Activated CD8-positive, alpha-beta memory T cell treated with anti-CD3 and anti-CD28 coated beads, Interleukin-2, amount 10 ng/mL, durations not matched to agents 7 days and 5 days (primary cell): ENCODE measurements around the gene MICA. TPM values are rescaled to one million over a fixed set of nuclear protein-coding genes. Genes with fewer than 3 reads are reported as not detected.
"Not testable (repeated sequence)": the region's sequence is repeated elsewhere in the genome, so short reads cannot be mapped to it uniquely, and the experiment has no call there.

ENCODE experiments used
- ATAC-seq: fragments of 150-1000 bp; cut with Tn5 transposase; one replicate; pipeline ENCODE4 v1.10.0; 2021; ENCODE audit warnings: moderate library complexity
- CTCF ChIA-PET: fragments of 350-600 bp; sonication (Branson Sonifier 250); formaldehyde crosslinking; loops from one replicate; lab custom pipeline; 2021; ENCODE audit warnings: antibody characterized with exemption; lab: Charles Lee
- DNase-seq: peaks from one replicate; pipeline ENCODE4 v3.0.0-alpha.2; 2020
- H3K27ac Mint-ChIP-seq: one replicate; pipeline ENCODE4 v1.8.0; 2021; ENCODE audit warnings: mild to moderate bottlenecking, mixed read lengths
- H3K27me3 Mint-ChIP-seq: one replicate; pipeline ENCODE4 v1.8.0; 2021; ENCODE audit warnings: mixed read lengths
- H3K36me3 Mint-ChIP-seq: one replicate; pipeline ENCODE4 v1.8.0; 2021; ENCODE audit warnings: mild to moderate bottlenecking, mixed read lengths
- H3K4me1 Mint-ChIP-seq: one replicate; pipeline ENCODE4 v1.8.0; 2021; ENCODE audit warnings: mixed read lengths
- H3K4me3 Mint-ChIP-seq: one replicate; pipeline ENCODE4 v1.8.0; 2021; ENCODE audit warnings: mild to moderate bottlenecking, moderate library complexity, mixed read lengths
- H3K9me3 Mint-ChIP-seq: one replicate; pipeline ENCODE4 v1.8.0; 2022; ENCODE audit warnings: low read depth, mixed read lengths
- total RNA-seq, 2 experiments: library from RNA; stranded (reverse); gene quantifications; one replicate each; pipeline ENCODE4 v1.2.3, GENCODE V29; 2021

The MICA gene
- total RNA-seq, 2 experiments from 2014 or later: 15.6 to 24.7 TPM

GRCh38 chr6:31388916-31389801 is 14.2 kb upstream of the MICA start:
- DNase-seq, H3K27me3 Mint-ChIP-seq, H3K4me1 Mint-ChIP-seq, H3K27ac Mint-ChIP-seq, H3K4me3 Mint-ChIP-seq, H3K36me3 Mint-ChIP-seq, H3K9me3 Mint-ChIP-seq: not testable (repeated sequence)
- peak; percentile 47 for ATAC-seq
- CTCF ChIA-PET: interaction anchor here (1.2 to 1.4 kb wide), 2 partner anchors 22 to 101 kb away, joined by 3 to 4 read pairs; no protein-coding TSS in a partner anchor

DNA sequence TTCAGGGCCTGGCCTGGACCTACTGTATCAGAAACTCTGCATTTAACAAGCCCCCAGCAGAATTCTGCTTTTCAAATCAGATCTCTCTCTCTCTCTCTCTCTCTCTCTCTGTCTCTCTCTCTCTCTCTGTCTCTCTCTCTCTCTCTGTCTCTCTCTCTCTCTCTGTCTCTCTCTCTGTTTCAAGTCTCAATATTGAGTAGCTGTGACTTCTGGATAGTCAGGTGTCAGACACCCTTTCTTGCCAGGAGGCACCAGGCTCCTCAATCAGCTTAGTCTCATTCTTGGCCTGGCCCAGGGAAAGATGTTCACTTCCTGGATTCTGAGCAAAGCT is 13.6 kb upstream of the MICA start:
- not testable (repeated sequence) for ATAC-seq, H3K9me3 Mint-ChIP-seq, H3K27ac Mint-ChIP-seq, H3K4me3 Mint-ChIP-seq, DNase-seq, H3K36me3 Mint-ChIP-seq, H3K4me1 Mint-ChIP-seq, H3K27me3 Mint-ChIP-seq
- CTCF ChIA-PET: interaction anchor here (0.6 to 1.2 kb wide), 4 partner anchors 10 to 253 kb away, joined by 3 to 4 read pairs (median 4); no protein-coding TSS in a partner anchor

- DNase-seq: no peak
- no peak overlapping the region for H3K4me3 Mint-ChIP-seq
- CTCF ChIA-PET: interaction anchor here (1.0 to 1.7 kb wide), 2 partner anchors 17 to 49 kb away, joined by 4 to 5 read pairs; no protein-coding TSS in a partner anchor
- no peak overlapping the region for H3K27ac Mint-ChIP-seq
- no peaks in the 10 kb centered on the region for H3K27me3 Mint-ChIP-seq
- H3K4me1 Mint-ChIP-seq: peaks cover 28% of the 10 kb centered on the region
- H3K36me3 Mint-ChIP-seq: peaks cover 3% of the 10 kb centered on the region
- ATAC-seq: no peak
- no peaks in the 10 kb centered on the region for H3K9me3 Mint-ChIP-seq
Measured at GRCh38 chr6:31393932-31394331, 9.5 kb upstream of the MICA start.

DNA sequence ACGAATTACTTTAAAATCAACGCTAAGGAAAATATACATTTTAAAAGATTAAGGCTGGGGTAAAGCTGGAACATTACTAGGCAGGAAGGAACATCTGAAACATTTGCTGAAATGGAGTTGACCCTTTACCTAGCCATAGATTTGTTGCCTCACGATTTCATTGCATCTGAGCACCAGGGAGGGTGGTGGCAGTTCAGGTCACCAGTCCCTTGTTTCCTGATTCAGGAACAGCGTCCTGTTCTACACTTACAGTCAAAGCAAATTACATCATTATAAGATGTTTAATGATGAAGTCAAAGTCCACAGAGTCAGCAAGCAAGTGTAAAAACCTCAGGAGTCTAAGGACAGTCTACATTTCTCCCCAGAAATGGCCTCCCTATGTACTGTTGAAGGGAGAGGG is 9.0 kb upstream of the MICA start:
- CTCF ChIA-PET: interaction anchor here (1.7 kb wide), 1 partner anchor 48 kb away, joined by 5 read pairs; no protein-coding TSS in a partner anchor
- DNase-seq: no peak
- Mint-ChIP-seq H3K36me3 (peaks cover 3% of the 10 kb centered on the region), H3K4me1 (peaks cover 29% of the 10 kb centered on the region), H3K9me3 (no peaks in the 10 kb centered on the region), H3K27ac (no peak overlapping the region), H3K4me3 (no peak overlapping the region), H3K27me3 (no peaks in the 10 kb centered on the region)
- ATAC-seq: no peak

DNA sequence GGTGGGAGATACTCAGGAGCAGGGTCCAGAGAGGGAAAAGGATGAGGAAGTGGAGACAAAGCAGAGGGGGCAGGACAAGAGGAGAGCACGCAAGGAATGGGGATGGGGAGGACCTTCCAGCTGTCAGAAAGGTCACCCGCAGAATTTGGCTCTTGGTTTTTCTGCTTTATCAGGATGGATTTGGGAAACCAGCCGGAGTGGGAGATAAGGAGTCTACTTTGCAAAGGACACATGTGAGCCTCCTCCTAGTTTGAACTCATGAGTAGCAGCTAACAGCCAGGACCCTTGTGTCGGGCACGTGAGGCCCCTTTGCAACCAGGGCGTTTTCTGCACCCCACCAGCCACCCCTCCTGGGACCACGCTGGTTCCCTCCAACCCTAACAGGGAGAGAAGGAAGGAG is 7.6 kb upstream of the MICA start:
- H3K27me3 Mint-ChIP-seq: no peaks in the 10 kb centered on the region
- ATAC-seq (no peak), DNase-seq (no peak)
- CTCF ChIA-PET: interaction anchor here (0.8 to 9.0 kb wide), 4 partner anchors 10 to 47 kb away, joined by 3 to 93 read pairs (median 9); no protein-coding TSS in a partner anchor
- peaks cover 3% of the 10 kb centered on the region for H3K36me3 Mint-ChIP-seq
- H3K4me1 Mint-ChIP-seq: peaks cover 25% of the 10 kb centered on the region
- H3K4me3 Mint-ChIP-seq: no peak overlapping the region
- H3K9me3 Mint-ChIP-seq: no peaks in the 10 kb centered on the region
- H3K27ac Mint-ChIP-seq: no peak overlapping the region

DNA sequence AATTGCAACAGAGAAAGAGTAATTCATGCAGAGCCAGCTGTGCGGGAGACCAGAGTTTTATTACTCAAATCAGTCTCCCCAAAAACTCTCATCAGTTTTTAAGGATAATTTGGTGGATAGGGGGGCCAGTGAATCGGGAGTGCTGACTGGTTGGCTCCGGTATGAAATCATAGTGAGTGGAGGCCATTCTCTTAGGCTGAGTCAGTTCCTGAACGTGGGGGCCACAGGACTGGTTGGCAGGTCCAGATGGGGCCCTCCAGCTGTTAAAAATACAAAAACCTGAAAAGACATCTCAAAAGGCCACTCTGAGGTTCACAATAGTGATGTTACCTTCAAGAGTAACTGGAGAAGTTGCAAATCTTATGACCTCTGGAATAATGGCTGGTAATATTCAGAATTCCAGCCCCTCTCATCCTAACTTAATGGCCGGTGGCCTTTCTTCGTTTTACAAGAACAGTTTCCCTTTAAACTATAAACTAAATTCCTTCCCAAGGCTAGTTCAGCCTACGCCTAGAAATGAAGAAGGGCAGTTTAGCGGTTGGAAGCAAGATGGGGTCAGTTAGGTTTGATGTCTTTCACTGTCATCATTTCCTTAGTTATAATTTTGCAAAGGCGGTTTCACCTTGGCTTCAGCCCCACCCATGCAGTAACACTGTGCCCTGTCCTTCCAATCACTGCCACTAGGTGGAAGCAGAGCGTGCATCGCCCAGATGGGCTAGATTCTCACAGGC is 6.8 kb upstream of the MICA start:
- Mint-ChIP-seq H3K4me1 (peaks cover 30% of the 10 kb centered on the region), H3K36me3 (peaks cover 1% of the 10 kb centered on the region), H3K9me3 (no peaks in the 10 kb centered on the region), H3K4me3 (peak overlapping the region; percentile 8), H3K27ac (no peak overlapping the region), H3K27me3 (no peaks in the 10 kb centered on the region)
- peak; percentile 71 for ATAC-seq
- CTCF ChIA-PET: interaction anchor here (0.8 to 9.0 kb wide), 7 partner anchors 11 to 310 kb away, joined by 3 to 93 read pairs (median 3); no protein-coding TSS in a partner anchor
- DNase-seq: peak; percentile 94

DNA sequence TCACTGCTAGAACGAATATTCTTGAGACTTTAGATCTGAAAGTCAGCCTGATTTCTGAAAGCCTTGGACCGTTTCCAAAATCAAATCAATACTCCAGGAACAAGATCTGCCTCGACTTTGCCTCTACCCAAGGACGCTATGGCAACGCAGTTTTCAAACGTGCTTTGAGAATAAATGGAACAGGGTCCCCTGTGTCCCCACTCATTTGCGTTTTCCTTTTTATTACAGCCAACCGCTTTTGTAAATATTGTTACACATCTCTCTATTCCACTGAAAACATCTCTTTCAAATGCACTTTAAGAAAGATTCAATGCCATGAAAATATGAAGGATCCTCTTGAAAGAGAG is 6.3 kb upstream of the MICA start:
- H3K27me3 Mint-ChIP-seq, ATAC-seq, H3K9me3 Mint-ChIP-seq, H3K36me3 Mint-ChIP-seq, H3K27ac Mint-ChIP-seq, DNase-seq: not testable (repeated sequence)
- Mint-ChIP-seq H3K4me1 (peaks cover 35% of the 10 kb centered on the region), H3K4me3 (peak overlapping the region; percentile 8)
- CTCF ChIA-PET: interaction anchor here (1.0 to 9.0 kb wide), 11 partner anchors 17 to 311 kb away, joined by 3 to 93 read pairs (median 3); no protein-coding TSS in a partner anchor

DNA sequence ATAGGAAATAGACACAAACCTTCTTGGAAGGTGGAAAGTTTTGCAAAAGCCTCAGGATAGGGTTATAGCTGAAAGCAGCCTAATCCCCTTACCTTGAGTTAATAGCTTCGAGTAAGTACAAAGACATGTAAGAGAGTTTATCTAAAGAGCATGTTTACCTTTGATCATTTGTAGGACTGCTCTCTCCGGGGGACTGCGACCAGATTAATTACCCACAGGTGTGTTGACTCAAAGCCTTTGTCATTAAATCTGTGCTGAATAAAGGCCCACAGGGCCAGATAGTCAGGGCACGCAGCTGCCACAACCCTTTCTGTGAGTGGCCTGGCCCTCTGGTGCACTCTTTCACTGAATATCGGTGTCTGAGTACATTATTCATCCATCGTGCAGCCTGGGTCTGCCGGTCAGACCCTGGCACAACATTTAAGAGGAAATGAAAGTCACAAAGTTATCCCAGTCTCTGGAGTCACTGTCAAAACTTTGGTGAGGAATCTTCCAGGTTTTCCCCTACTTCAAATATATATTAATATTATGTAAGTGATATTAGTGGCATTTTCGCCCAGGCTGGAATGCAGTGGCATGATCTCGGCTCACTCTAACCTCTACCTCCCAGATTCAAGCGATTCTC is 5.4 kb upstream of the MICA start:
- H3K9me3 Mint-ChIP-seq: no peaks in the 10 kb centered on the region
- H3K36me3 Mint-ChIP-seq: peaks cover 1% of the 10 kb centered on the region
- no peaks in the 10 kb centered on the region for H3K27me3 Mint-ChIP-seq
- no peak overlapping the region for H3K4me3 Mint-ChIP-seq
- peaks cover 44% of the 10 kb centered on the region for H3K4me1 Mint-ChIP-seq
- no peak overlapping the region for H3K27ac Mint-ChIP-seq
- no peak for ATAC-seq
- DNase-seq: no peak
- CTCF ChIA-PET: interaction anchor here (1.0 to 9.0 kb wide), 16 partner anchors 18 to 312 kb away, joined by 3 to 93 read pairs (median 4); no protein-coding TSS in a partner anchor

GRCh38 chr6:31399589-31400466 is 3.6 kb upstream of the MICA start:
- H3K4me1 Mint-ChIP-seq: peaks cover 56% of the 10 kb centered on the region
- DNase-seq (peak; percentile 74), ATAC-seq (peak; percentile 37)
- H3K9me3 Mint-ChIP-seq: no peaks in the 10 kb centered on the region
- peaks cover 4% of the 10 kb centered on the region for H3K36me3 Mint-ChIP-seq
- H3K4me3 Mint-ChIP-seq: peak overlapping the region; percentile 79
- CTCF ChIA-PET: interaction anchor here (0.7 to 9.0 kb wide), 19 partner anchors 10 to 568 kb away, joined by 3 to 93 read pairs (median 4); no protein-coding TSS in a partner anchor
- no peaks in the 10 kb centered on the region for H3K27me3 Mint-ChIP-seq
- H3K27ac Mint-ChIP-seq: peak overlapping the region; percentile 91

GRCh38 chr6:31400467-31401289 is 2.7 kb upstream of the MICA start:
- H3K36me3 Mint-ChIP-seq: peaks cover 4% of the 10 kb centered on the region
- CTCF ChIA-PET: interaction anchor here (0.7 to 9.0 kb wide), 12 partner anchors 10 to 567 kb away, joined by 3 to 93 read pairs (median 7); no protein-coding TSS in a partner anchor
- no peaks in the 10 kb centered on the region for H3K9me3 Mint-ChIP-seq
- peaks cover 59% of the 10 kb centered on the region for H3K4me1 Mint-ChIP-seq
- DNase-seq (peak; percentile 89), ATAC-seq (peak; percentile 51)
- H3K27ac Mint-ChIP-seq: peak overlapping the region; percentile 91
- H3K27me3 Mint-ChIP-seq: no peaks in the 10 kb centered on the region
- peak overlapping the region; percentile 79 for H3K4me3 Mint-ChIP-seq

DNA sequence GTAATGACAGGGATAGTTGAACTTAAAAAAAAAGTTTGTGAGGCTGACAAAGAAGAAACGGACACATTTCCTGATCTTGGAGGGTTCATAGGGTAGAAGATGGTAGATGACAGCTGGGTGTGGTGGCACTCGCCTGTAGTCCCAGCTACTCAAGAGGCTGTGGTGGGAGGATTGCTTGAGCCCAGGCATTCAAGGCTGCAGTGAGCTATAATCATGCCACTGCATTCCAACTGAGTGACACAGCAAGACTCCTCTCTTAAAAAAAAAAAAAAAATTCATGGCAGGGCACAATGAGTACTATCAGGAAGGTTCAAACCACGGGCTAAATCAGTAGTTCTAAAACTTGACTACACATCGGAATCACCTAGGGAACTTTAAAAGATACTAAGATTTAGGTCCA is 2.0 kb upstream of the MICA start:
- Mint-ChIP-seq H3K36me3 (peaks cover 6% of the 10 kb centered on the region), H3K27me3 (no peaks in the 10 kb centered on the region), H3K27ac (peak overlapping the region; percentile 91), H3K9me3 (no peaks in the 10 kb centered on the region), H3K4me3 (peak overlapping the region; percentile 79), H3K4me1 (peaks cover 60% of the 10 kb centered on the region)
- CTCF ChIA-PET: interaction anchor here (1.3 to 9.0 kb wide), 7 partner anchors 20 to 197 kb away, joined by 4 to 93 read pairs (median 9); no protein-coding TSS in a partner anchor
- no peak for DNase-seq
- no peak for ATAC-seq
